Stimulated activated CD4-positive, alpha-beta T cell treated with anti-CD3 and anti-CD28 coated beads, Interleukin-1b, Interleukin-23, amount 100 ng/mL, for 1 hour (primary cell): Measurements from ENCODE around the gene S100A2.
"Not testable (repeated sequence)": the region's sequence is repeated elsewhere in the genome, so short reads cannot be mapped to it uniquely, and the experiment has no call there.

ENCODE experiments used
- DNase-seq, 2 donors: peaks; one replicate each; pipeline ENCODE4 v3.0.0-alpha.2; 2020; ENCODE audit warnings: low read depth in 2 of 2

The S100A2 gene

DNA sequence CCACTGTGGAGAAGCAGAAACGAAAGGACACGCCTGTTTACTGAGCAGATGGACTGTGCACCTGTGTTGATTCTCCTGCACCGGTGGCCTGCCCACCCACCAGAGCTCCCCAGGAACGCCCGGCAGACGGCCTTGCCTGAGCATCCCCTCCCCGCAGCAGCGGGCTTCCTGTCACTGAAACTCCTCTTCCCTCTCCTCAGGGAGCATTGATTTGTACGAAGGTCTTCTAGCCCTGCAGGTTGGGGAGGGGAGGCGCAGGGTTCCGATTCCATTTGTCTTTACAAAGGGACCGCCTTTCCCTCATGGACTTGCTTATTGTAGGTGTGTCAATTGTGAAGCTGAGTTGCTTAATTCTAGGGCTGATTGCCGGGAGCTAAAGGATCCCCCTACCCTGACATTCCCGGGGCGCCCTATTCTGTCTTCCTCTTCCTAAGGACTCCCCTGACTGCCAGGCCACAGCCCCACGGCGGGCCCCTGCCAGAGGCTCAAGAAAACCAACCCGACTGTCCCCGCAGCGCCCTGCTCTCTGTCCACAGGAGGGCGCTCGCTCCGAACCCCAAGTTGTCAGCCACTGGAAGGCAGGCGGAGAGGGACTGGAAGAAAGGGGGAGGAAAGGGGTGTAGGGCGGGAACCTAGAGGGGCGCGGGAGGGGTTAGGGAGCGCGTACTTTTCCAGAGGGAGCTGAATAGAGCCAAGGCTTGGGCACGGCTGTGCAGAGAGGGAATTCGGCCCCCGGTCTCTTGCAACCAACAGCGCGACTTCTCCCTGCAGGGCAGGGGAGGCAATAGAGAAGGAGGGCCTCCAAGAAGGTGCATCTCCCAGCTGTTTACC lies 32.7 kb downstream of the S100A2 start:
- DNase-seq, result peak; percentile 56

DNA sequence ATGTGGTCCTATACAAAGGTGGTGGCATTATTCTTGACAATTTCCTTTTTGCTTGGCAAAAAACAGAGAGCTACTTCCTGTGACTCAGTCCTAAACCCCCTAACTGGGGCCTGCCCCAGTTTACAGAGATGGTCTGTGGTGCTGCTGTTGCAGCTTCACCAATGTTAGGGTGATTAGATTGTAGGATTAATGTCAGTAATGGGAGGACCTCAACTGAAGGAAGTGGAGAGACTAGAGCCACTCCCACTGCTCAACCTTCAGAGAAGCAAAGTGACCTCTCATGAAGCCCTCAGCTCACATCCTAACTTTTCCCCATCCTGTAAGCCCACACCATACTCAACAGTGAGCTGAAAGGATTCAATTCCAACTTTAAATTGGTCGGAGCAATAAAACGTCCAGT lies 33.5 kb downstream of the S100A2 start:
- DNase-seq, result no peak

GRCh38 chr1:153531638-153532037 lies 34.0 kb downstream of the S100A2 start:
- no peak for DNase-seq

DNA sequence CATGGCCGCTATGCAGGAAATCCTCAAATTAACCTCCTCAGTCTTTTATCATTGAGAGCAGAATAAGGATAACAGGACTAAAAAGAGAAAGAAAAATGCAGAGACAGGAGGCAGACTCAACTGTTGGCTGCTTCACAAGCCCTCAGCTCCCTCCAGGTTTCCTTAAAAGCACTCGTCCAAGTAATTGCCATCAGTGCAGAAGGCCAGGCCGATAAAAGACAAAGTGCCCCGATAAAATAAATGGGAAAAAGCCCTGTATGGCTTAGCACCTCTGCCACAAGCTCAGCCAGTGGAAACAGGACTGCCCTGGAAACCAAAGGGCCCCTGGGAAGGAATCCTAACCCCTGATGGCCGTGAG lies 38.0 kb downstream of the S100A2 start:
- no peak for DNase-seq

GRCh38 chr1:153527023-153527682 lies 38.5 kb downstream of the S100A2 start:
- no peak for DNase-seq

GRCh38 chr1:153526132-153526543 lies 39.5 kb downstream of the S100A2 start:
- no peak for DNase-seq

DNA sequence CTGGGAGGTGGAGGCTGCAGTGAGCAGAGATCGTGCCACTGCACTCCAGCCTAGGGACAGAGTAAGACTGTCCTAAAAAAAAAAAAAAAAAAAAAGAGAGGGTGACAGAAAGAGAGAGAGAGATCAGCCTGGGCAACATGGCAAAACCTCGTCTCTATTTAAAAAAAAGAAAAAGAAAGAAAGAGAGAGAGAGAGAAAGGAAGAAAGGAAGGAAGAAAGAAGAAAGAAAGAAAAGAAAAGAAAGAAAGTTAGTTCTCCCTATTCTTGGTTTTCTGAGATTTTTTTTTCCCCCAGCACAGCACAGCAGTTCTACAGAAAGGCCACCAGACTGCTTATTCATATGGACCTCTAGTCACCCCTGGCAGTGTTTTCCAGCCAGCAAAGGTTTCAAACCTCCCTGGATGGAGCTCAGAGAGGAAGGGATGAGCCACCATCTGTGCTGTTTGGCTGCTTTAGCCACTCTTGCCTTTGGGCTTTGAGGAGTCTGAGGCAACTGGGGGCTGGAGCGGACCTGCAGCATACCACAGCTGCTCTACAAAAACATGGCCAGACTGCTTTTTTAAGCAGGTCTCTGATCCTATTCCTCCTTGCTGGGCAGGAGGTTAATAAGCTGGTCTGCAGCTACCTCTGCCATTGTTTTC lies 40.4 kb downstream of the S100A2 start:
- DNase-seq, result no peak

GRCh38 chr1:153522353-153523048 lies 43.1 kb downstream of the S100A2 start:
- DNase-seq, result not testable (repeated sequence)

DNA sequence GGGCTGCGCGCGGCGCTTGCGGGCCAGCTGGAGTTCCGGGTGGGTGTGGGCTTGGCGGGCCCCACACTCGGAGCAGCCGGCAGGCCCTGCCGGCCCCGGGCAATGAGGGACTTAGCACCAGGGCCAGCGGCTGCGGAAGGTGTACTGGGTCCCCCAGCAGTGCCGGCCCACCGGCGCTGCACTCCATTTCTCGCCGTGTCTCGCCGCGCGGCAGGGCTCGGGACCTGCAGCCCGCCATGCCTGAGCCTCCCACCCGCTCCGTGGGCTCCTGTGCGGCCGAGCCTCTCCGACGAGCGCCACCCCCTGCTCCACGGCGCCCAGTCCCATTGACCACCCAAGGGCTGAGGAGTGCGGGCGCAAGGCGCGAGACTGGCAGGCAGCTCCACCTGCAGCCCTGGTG lies 43.8 kb downstream of the S100A2 start:
- DNase-seq, result not testable (repeated sequence)

DNA sequence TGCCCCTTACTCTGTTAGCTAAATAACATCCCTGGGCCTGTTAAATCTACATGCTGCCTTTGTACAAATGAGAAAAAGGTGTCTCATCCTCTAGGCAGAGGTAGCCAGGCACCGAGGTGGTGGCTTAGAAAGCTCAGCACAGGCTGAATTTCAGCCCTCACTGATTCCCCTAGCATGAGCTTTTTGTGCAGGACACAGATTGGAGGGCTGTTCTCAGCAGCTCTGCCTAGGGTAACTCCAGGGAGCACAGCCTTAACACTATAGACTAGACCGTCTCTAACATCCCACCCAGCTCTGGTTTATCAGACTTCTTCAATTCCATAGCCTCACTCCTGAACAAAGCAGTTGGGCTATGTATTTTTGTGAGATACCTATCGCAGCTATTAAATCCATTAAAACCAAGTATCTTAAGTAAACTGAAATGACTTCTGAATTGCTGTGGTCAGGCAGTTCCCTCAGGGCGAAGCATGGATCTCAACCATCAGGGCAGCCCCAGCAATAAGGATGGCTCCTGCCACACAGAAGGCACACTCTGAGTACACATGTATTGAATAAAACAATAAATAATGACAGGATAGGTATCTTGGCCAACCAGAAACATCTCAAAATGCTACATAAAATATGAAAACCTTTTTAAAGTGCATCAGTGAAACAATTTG lies 44.7 kb downstream of the S100A2 start:
- DNase-seq, result no peak

- DNase-seq, result not testable (repeated sequence)
These were observed 45.4 kb downstream of the S100A2 start for GRCh38 chr1:153520137-153520691.

DNA sequence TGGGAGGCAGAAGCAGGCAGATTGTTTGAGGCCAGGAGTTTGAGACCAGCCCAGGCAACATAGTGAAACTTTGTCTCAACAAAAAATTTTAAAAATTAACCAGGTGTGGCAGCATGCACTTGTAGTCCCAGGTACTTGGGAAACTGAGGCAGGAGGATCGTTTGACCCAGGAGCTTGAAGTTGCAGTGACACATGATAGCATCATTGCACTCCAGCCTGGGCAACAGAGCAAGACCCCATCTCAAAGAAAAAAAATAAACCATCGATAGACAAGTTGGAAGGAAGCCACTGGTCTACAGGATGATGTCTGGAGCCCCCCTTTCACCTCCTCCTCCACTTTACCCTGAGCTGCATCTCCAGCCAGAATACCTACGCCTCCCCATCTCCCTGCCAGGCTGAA lies 46.4 kb downstream of the S100A2 start:
- no peak for DNase-seq

GRCh38 chr1:153515504-153516394 lies 49.9 kb downstream of the S100A2 start:
- DNase-seq, result no peak

GRCh38 chr1:153513666-153514065 lies 52.0 kb downstream of the S100A2 start:
- no peak for DNase-seq

DNA sequence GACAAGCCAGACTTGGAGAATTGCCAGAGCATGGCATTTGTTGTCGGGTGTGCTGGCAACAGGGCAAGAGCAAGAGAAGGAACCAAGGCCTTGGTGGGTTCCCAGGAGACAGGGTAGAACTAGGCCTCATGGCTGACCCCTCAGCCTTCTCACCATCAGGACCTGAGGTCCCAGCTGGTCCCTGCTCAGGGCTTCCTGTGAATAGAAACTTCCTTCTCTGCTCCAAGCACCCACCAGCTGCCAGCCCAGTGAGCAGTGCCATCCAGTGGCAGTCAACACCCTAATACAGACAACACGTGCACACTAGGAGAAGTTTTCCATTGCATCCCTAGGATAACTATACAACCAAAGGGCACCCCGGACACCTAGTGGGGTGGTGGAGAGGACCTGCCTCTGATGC lies 52.6 kb downstream of the S100A2 start:
- DNase-seq, result no peak
